NCI-H1930 (cell line): ENCODE measurements around the gene INPP5A.
"Not testable (repeated sequence)": the region's sequence is repeated elsewhere in the genome, so short reads cannot be mapped to it uniquely, and the experiment has no call there.

Experiments used
- DNase-seq, 2 experiments: peaks; one replicate each; lab custom pipeline; 2025; lab: John Stamatoyannopoulos, UW

Gene INPP5A

GRCh38 chr10:132564690-132565089 lies 27.1 kb downstream of the INPP5A start:
- DNase-seq: no peak

GRCh38 chr10:132565516-132566209 lies 28.1 kb downstream of the INPP5A start:
- DNase-seq: no peak

- no peak for DNase-seq
Observed at GRCh38 chr10:132566892-132567291, 29.3 kb downstream of the INPP5A start.

GRCh38 chr10:132570265-132570664 lies 32.7 kb downstream of the INPP5A start:
- DNase-seq: no peak

GRCh38 chr10:132570771-132571649 lies 33.4 kb downstream of the INPP5A start:
- DNase-seq: no peak

GRCh38 chr10:132571650-132572544 lies 34.3 kb downstream of the INPP5A start:
- DNase-seq: no peak

- no peak for DNase-seq
Observed at GRCh38 chr10:132572545-132572937, 35.0 kb downstream of the INPP5A start.

- DNase-seq: not testable (repeated sequence)
Observed at GRCh38 chr10:132572946-132573345, 35.4 kb downstream of the INPP5A start.

GRCh38 chr10:132574288-132574687 lies 36.7 kb downstream of the INPP5A start:
- no peak for DNase-seq

GRCh38 chr10:132574783-132575319 lies 37.3 kb downstream of the INPP5A start:
- no peak for DNase-seq

- DNase-seq: no peak
Observed at GRCh38 chr10:132575320-132576201, 38.0 kb downstream of the INPP5A start.

GRCh38 chr10:132576671-132577349 lies 39.2 kb downstream of the INPP5A start:
- DNase-seq: no peak

- no peak for DNase-seq
Observed at GRCh38 chr10:132577350-132578003, 39.9 kb downstream of the INPP5A start.

- no peak for DNase-seq
Observed at GRCh38 chr10:132578287-132578951, 40.8 kb downstream of the INPP5A start.

- no peak for DNase-seq
Observed at GRCh38 chr10:132579027-132579859, 41.7 kb downstream of the INPP5A start.

GRCh38 chr10:132580143-132580542 lies 42.6 kb downstream of the INPP5A start:
- DNase-seq: no peak

- no peak for DNase-seq
Observed at GRCh38 chr10:132580617-132581016, 43.0 kb downstream of the INPP5A start.

GRCh38 chr10:132582137-132582536 lies 44.5 kb downstream of the INPP5A start:
- no peak for DNase-seq
